ENCODE measurements around the gene KCNH5.
"Not testable (repeated sequence)": the region's sequence is repeated elsewhere in the genome, so short reads cannot be mapped to it uniquely, and the experiment has no call there.

- not testable (repeated sequence) for TF ChIP-seq CTCF (IDR thresholded peaks at IDR 0.05; ENCODE audit: insufficient read depth, low read length, poor library complexity, severe bottlenecking); EZH2phosphoT487 (conservative IDR thresholded peaks at IDR 0.05; ENCODE audit: low read length)
These were observed 263.9 kb downstream of the KCNH5 start for GRCh38 chr14:62781328-62781727.
